ENCODE measurements around the gene CYP46A1.

The CYP46A1 gene

GRCh38 chr14:99664937-99665273, 19.2 kb upstream of the CYP46A1 start:
- TF ChIP-seq, protein P1, sequence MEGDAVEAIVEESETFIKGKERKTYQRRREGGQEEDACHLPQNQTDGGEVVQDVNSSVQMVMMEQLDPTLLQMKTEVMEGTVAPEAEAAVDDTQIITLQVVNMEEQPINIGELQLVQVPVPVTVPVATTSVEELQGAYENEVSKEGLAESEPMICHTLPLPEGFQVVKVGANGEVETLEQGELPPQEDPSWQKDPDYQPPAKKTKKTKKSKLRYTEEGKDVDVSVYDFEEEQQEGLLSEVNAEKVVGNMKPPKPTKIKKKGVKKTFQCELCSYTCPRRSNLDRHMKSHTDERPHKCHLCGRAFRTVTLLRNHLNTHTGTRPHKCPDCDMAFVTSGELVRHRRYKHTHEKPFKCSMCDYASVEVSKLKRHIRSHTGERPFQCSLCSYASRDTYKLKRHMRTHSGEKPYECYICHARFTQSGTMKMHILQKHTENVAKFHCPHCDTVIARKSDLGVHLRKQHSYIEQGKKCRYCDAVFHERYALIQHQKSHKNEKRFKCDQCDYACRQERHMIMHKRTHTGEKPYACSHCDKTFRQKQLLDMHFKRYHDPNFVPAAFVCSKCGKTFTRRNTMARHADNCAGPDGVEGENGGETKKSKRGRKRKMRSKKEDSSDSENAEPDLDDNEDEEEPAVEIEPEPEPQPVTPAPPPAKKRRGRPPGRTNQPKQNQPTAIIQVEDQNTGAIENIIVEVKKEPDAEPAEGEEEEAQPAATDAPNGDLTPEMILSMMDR (IDR thresholded peaks at IDR 0.05; ENCODE audit: low read depth, low read length): no peak
- Histone ChIP-seq H3K9me3 (no peaks in the 10 kb centered on the region), H3K4me1 (peaks cover 8% of the 10 kb centered on the region; the same call in 1 of the 2 replicates), H3K36me3 (no peaks in the 10 kb centered on the region), H3K27me3 (peaks cover 4% of the 10 kb centered on the region; the same call in 1 of the 2 replicates), H3K4me3 (ENCODE audit: low read depth, low read length) (no peak overlapping the region)
- no peak for DNase-seq

DNA sequence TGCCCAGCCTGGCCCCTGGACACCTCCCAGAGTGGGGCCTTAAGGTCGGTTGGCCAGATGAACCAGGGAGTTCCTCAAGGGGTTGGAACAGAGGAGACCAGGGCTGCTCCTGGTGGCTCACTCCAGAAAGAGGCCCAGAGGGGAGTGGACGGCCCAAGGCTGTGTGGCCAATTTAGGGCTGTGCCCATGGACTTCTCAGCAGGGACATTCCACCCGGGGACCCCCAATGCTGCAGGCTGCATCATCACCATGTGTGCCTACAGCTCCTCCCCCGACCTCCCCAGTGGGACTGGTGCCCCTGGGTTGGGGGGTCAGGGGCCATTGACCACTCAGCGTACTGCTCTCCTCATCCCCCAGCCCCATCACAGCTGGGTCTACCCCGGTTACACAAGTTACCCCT, 17.6 kb upstream of the CYP46A1 start:
- TF ChIP-seq, protein P1 (IDR thresholded peaks at IDR 0.05; ENCODE audit: low read depth, low read length): no peak
- Histone ChIP-seq H3K36me3 (no peaks in the 10 kb centered on the region), H3K4me3 (ENCODE audit: low read depth, low read length) (no peak overlapping the region), H3K4me1 (peaks cover 8% of the 10 kb centered on the region; the same call in 1 of the 2 replicates), H3K27me3 (no peaks in the 10 kb centered on the region), H3K9me3 (no peaks in the 10 kb centered on the region)
- DNase-seq: no peak

GRCh38 chr14:99667045-99667444, 17.1 kb upstream of the CYP46A1 start:
- TF ChIP-seq, protein P1 (IDR thresholded peaks at IDR 0.05; ENCODE audit: low read depth, low read length): no peak
- no peaks in the 10 kb centered on the region for H3K9me3 ChIP-seq
- no peaks in the 10 kb centered on the region for H3K36me3 ChIP-seq
- no peak overlapping the region for H3K4me3 ChIP-seq (ENCODE audit: low read depth, low read length)
- H3K27me3 ChIP-seq: no peaks in the 10 kb centered on the region
- peaks cover 8% of the 10 kb centered on the region; the same call in 1 of the 2 replicates for H3K4me1 ChIP-seq
- DNase-seq: no peak

DNA sequence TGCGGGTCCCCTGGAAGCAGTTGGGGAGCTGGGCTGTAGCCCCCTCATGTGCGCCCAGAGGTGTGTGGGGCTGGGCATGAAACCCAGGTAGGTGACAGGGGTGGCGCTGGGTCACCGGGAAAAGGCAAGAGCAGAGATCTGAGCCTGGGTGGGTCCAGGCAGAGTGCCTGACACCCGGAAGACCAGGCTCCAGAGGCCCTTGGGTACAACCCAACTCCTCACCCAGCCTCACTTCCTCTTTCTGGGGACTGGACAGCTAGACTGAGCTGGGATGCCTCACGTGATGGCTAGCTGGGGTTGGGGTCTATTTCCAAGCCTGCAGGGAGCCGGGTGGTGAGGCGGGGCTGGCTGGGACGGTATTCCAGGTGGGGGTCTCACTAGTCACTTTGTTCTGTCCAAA, 16.3 kb upstream of the CYP46A1 start:
- no peak overlapping the region for H3K4me3 ChIP-seq (ENCODE audit: low read depth, low read length)
- TF ChIP-seq, protein P1 (IDR thresholded peaks at IDR 0.05; ENCODE audit: low read depth, low read length): no peak
- no peaks in the 10 kb centered on the region for H3K9me3 ChIP-seq
- peaks cover 8% of the 10 kb centered on the region; the same call in 1 of the 2 replicates for H3K4me1 ChIP-seq
- no peaks in the 10 kb centered on the region for H3K36me3 ChIP-seq
- H3K27me3 ChIP-seq: no peaks in the 10 kb centered on the region
- no peak for DNase-seq

- H3K9me3 ChIP-seq: no peaks in the 10 kb centered on the region
- no peak for DNase-seq
- no peaks in the 10 kb centered on the region for H3K27me3 ChIP-seq
- no peaks in the 10 kb centered on the region for H3K36me3 ChIP-seq
- TF ChIP-seq, protein P1 (IDR thresholded peaks at IDR 0.05; ENCODE audit: low read depth, low read length): no peak
- H3K4me1 ChIP-seq: peaks cover 8% of the 10 kb centered on the region; the same call in 1 of the 2 replicates
- no peak overlapping the region for H3K4me3 ChIP-seq (ENCODE audit: low read depth, low read length)
Measured at GRCh38 chr14:99668307-99669295, 15.5 kb upstream of the CYP46A1 start.
